ENCODE results near the gene LRCH2. TPM values are rescaled to one million over a fixed set of nuclear protein-coding genes. Genes with fewer than 3 reads are reported as not detected.

The LRCH2 gene, protein sequence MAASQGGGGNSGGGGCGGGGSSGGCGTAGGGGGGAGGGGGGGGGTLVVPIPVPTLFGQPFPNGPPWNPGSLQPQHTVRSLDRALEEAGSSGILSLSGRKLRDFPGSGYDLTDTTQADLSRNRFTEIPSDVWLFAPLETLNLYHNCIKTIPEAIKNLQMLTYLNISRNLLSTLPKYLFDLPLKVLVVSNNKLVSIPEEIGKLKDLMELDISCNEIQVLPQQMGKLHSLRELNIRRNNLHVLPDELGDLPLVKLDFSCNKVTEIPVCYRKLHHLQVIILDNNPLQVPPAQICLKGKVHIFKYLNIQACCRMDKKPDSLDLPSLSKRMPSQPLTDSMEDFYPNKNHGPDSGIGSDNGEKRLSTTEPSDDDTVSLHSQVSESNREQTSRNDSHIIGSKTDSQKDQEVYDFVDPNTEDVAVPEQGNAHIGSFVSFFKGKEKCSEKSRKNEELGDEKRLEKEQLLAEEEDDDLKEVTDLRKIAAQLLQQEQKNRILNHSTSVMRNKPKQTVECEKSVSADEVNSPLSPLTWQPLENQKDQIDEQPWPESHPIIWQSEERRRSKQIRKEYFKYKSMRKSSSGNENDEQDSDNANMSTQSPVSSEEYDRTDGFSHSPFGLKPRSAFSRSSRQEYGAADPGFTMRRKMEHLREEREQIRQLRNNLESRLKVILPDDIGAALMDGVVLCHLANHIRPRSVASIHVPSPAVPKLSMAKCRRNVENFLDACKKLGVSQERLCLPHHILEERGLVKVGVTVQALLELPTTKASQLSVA
- 5.3 and 6.1 TPM in 2 replicates for total RNA-seq

GRCh38 chrX:115233497-115234455 lies at the start of gene LRCH2:
TSS of gene LRCH2 (minus strand) at chrX:115234096. CDS start at chrX:115234041, 55 bp downstream.

GRCh38 chrX:115189110-115189509 lies 44.8 kb downstream of the LRCH2 start, which contains the start of gene RBMXL3:
TSS of gene RBMXL3 (plus strand) at chrX:115189410. CDS start at chrX:115189442, 32 bp downstream.

Other genes starting within 250 kb of the LRCH2 start
- 13.0 and 15.2 TPM in 2 replicates for gene IL13RA2, start 216.5 kb downstream of the LRCH2 start, total RNA-seq
- gene RBMXL3, start 44.7 kb downstream of the LRCH2 start, total RNA-seq: not detected in 2 replicates
- not detected in 2 replicates for gene LUZP4, start 55.6 kb upstream of the LRCH2 start, total RNA-seq